ENCODE data around the gene USE1. TPM values are rescaled to one million over a fixed set of nuclear protein-coding genes. Genes with fewer than 3 reads are reported as not detected.
"Not testable (repeated sequence)": the region's sequence is repeated elsewhere in the genome, so short reads cannot be mapped to it uniquely, and the experiment has no call there.

USE1 gene
- total RNA-seq, 4 donors from 2014 or later = 7.7 to 13.6 (median 11.2) TPM

DNA sequence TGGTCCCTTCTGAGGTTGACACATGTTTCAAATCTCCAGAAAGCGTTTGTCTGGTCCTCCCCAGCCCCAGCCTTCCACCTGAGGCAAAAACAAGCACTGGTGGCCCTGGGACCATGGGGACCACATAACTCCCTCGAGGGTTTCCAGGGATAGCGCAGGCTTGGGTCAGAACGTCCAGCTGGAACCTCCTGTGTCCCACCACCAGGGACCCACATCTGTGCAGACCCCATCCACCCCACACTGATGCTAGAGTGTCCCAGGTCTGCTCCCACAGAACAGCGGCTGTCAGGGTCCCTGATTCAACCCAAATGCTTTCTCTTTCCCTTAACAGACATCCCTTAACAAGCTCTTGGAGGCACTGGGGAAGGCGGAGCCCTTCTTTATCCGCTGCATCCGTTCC lies 29.6 kb upstream of the USE1 start:
- Histone ChIP-seq H3K36me3 (peaks cover 0 to 83% (median 0%) of the 10 kb centered on the region in 3 donors), H3K4me1 (peaks cover 0 to 5% (median 4%) of the 10 kb centered on the region in 4 donors), H3K4me3 (no peak overlapping the region), H3K27me3 (no peaks in the 10 kb centered on the region), H3K27ac (no peak overlapping the region), H3K9me3 (no peaks in the 10 kb centered on the region)
- no peak for DNase-seq
- TF ChIP-seq, protein P1, sequence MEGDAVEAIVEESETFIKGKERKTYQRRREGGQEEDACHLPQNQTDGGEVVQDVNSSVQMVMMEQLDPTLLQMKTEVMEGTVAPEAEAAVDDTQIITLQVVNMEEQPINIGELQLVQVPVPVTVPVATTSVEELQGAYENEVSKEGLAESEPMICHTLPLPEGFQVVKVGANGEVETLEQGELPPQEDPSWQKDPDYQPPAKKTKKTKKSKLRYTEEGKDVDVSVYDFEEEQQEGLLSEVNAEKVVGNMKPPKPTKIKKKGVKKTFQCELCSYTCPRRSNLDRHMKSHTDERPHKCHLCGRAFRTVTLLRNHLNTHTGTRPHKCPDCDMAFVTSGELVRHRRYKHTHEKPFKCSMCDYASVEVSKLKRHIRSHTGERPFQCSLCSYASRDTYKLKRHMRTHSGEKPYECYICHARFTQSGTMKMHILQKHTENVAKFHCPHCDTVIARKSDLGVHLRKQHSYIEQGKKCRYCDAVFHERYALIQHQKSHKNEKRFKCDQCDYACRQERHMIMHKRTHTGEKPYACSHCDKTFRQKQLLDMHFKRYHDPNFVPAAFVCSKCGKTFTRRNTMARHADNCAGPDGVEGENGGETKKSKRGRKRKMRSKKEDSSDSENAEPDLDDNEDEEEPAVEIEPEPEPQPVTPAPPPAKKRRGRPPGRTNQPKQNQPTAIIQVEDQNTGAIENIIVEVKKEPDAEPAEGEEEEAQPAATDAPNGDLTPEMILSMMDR (IDR thresholded peaks at IDR 0.05) = no peak
- no peak for TF ChIP-seq POLR2A (IDR thresholded peaks at IDR 0.05)

DNA sequence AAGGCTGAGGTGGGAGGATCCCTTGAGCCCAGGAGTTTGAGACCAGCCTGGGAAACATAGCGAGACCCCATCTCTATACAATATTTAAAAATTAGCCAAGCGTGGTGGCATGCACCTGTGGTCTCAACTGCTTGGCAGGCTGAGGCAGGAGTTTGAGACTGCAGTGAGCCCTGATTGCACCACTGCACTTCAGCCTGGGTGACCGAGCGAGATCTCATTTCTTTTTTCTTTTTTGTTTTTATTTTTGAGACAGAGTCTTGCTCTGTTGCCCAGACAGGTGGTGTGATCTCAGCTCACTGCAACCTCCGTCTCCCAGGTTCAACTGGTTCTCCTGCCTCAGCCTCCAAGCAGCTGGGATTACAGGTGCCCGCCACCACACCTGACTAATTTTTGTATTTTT lies 23.4 kb upstream of the USE1 start:
- H3K4me1 ChIP-seq, H3K27ac ChIP-seq, DNase-seq, H3K4me3 ChIP-seq, H3K27me3 ChIP-seq, H3K9me3 ChIP-seq: not testable (repeated sequence)
- peaks cover 0 to 96% (median 3%) of the 10 kb centered on the region in 3 donors for H3K36me3 ChIP-seq

DNA sequence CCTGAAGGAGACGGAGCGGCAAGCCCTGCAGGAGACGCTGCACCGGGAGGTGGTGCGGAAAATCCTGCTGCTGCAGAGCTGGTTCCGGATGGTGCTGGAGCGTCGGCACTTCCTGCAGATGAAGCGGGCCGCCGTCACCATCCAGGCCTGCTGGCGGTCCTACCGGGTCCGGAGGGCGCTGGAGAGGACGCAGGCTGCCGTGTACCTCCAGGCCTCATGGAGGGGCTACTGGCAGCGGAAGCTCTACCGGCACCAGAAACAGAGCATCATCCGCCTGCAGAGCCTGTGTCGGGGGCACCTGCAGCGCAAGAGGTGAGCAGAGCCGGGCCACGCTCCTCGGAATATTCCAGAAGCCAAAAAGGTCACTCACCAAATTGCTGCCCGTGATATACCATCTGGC lies 22.4 kb upstream of the USE1 start:
- no peak for DNase-seq
- H3K4me1 ChIP-seq = no peaks in the 10 kb centered on the region
- H3K9me3 ChIP-seq = no peaks in the 10 kb centered on the region
- peaks cover 0 to 93% (median 3%) of the 10 kb centered on the region in 3 donors for H3K36me3 ChIP-seq
- H3K27ac ChIP-seq = no peak overlapping the region
- H3K27me3 ChIP-seq = no peaks in the 10 kb centered on the region
- H3K4me3 ChIP-seq = no peak overlapping the region
- no peak for TF ChIP-seq POLR2A (IDR thresholded peaks at IDR 0.05)
- TF ChIP-seq, protein P1 (IDR thresholded peaks at IDR 0.05) = no peak

DNA sequence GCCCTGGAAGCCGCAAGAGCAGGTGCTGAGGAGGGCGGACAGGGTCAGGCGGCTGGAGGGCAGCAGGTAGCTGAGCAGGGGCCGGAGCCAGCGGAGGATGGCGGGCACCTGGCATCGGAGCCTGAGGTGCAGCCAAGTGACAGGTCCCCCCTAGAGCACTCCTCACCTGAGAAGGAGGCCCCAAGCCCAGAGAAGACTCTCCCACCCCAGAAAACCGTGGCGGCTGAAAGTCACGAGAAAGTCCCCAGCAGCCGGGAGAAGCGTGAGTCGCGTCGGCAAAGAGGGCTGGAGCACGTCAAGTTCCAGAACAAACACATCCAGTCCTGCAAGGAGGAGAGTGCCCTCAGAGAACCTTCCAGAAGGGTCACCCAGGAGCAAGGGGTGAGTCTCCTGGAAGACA lies 20.5 kb upstream of the USE1 start:
- Histone ChIP-seq H3K27me3 (no peaks in the 10 kb centered on the region), H3K27ac (no peak overlapping the region), H3K36me3 (peaks cover 0 to 87% (median 3%) of the 10 kb centered on the region in 3 donors), H3K4me1 (no peaks in the 10 kb centered on the region), H3K9me3 (no peaks in the 10 kb centered on the region), H3K4me3 (no peak overlapping the region)
- TF ChIP-seq POLR2A (IDR thresholded peaks at IDR 0.05) = no peak
- TF ChIP-seq, protein P1 (IDR thresholded peaks at IDR 0.05) = no peak
- peak in 1 of 3 donors; percentile 26 for DNase-seq

DNA sequence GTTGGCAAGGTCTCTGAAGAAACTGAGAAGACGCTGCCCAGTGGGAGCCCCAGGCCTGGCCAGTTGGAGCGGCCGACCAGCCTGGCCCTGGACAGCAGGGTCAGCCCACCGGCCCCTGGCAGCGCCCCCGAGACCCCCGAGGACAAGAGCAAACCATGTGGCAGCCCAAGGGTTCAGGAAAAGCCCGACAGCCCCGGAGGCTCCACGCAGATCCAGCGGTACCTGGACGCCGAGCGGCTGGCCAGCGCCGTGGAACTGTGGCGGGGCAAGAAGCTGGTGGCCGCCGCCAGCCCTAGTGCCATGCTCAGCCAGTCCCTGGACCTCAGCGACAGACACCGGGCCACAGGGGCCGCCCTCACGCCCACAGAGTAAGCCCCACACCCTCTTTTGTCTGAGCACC lies 20.1 kb upstream of the USE1 start:
- TF ChIP-seq, protein P1 (IDR thresholded peaks at IDR 0.05) = no peak
- no peak for TF ChIP-seq POLR2A (IDR thresholded peaks at IDR 0.05)
- no peak for DNase-seq
- no peaks in the 10 kb centered on the region for H3K9me3 ChIP-seq
- H3K4me1 ChIP-seq = no peaks in the 10 kb centered on the region
- no peaks in the 10 kb centered on the region for H3K27me3 ChIP-seq
- H3K4me3 ChIP-seq = no peak overlapping the region
- peaks cover 0 to 87% (median 3%) of the 10 kb centered on the region in 3 donors for H3K36me3 ChIP-seq
- H3K27ac ChIP-seq = no peak overlapping the region

DNA sequence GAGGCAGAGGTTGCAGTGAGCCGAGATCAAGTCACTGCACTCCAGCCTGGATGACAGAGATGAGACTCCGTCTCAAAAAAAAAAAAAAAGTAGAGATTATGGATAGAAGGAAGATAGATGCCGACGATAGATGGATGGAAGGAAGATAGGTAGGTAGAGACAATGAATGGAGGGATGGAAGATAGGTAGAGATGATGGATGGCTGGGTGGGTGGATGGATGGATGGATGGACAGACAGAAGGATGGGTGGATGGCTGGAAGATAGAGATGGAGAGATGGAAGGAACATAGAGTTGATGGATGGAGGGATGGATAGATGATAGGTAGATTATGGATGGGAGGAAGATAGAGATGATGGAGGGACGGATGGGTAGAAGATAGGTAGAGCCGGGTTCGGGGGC lies 18.5 kb upstream of the USE1 start:
- H3K4me3 ChIP-seq = no peak overlapping the region
- H3K27ac ChIP-seq = no peak overlapping the region
- H3K27me3 ChIP-seq = no peaks in the 10 kb centered on the region
- no peaks in the 10 kb centered on the region for H3K9me3 ChIP-seq
- H3K4me1 ChIP-seq = no peaks in the 10 kb centered on the region
- peaks cover 0 to 87% (median 0%) of the 10 kb centered on the region in 3 donors for H3K36me3 ChIP-seq
- no peak for DNase-seq
- TF ChIP-seq, protein P1 (IDR thresholded peaks at IDR 0.05) = no peak
- no peak for TF ChIP-seq POLR2A (IDR thresholded peaks at IDR 0.05)
